ENCODE results near the gene DDX11. TPM values are rescaled to one million over a fixed set of nuclear protein-coding genes. Genes with fewer than 3 reads are reported as not detected.
"Not testable (repeated sequence)": the region's sequence is repeated elsewhere in the genome, so short reads cannot be mapped to it uniquely, and the experiment has no call there.

DDX11 gene
- total and polyA plus RNA-seq, 7 donors = 3.6 to 31.4 (median 8.2) TPM

DNA sequence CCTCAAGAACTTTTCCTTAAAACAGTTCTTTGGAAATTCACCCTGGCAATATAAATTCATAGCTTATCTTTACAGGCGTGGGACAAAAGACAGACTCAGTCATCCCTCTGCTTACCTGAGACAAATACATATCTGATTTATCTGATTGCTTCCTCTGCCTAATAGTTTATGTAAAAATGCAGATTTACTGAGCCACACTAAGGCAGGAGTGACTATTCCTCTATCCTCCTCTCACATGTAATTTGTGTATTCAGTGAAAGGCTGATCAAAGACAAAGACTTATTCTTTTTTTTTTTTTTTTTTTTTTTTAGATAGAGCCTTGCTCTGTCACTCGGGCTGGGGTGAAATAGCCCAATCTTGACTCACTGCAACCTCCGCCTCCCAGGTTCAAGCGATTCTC, 77.1 kb downstream of the DDX11 start:
- H3K9me3 ChIP-seq; H3K4me3 ChIP-seq; DNase-seq; H3K27ac ChIP-seq; intact Hi-C loops (cut with DNase I); H3K4me1 ChIP-seq; H3K27me3 ChIP-seq; H3K36me3 ChIP-seq: not testable (repeated sequence)
- WGBS, 2 donors = 45 to 85% methylated on average over 4 of the region's 4 CpGs

Small RNA genes lying within 50 kb of the gene (small RNA-seq; reads per million reads assigned to genes)
- 0 reads per million in 3 donors for gene RF00072

Other genes with a start within 250 kb of the DDX11 start
- gene TSPAN11, start 147.1 kb upstream of the DDX11 start, total RNA-seq = 10 to 100 TPM in 3 of 4 donors, 1 to 10 TPM in 1; 6.4 to 18.9 (median 13.9) TPM
- 1 to 10 TPM in 2 of 3 donors, under 1 TPM in 1; 0.23 to 7.8 (median 1.8) TPM for gene TSPAN11, start 147.1 kb upstream of the DDX11 start, polyA plus RNA-seq